Measurements from ENCODE around the gene SMCP. TPM values are rescaled to one million over a fixed set of nuclear protein-coding genes. Genes with fewer than 3 reads are reported as not detected.

The SMCP gene
- total RNA-seq, 1 experiment from 2014 or later = not detected

GRCh38 chr1:152932170-152932811, 54.2 kb downstream of the SMCP start:
- intact Hi-C loops (cut with micrococcal nuclease; ENCODE audit: unreplicated experiment) = no loop called here
- Histone ChIP-seq H3K27me3 (replicated peaks; ENCODE audit: control insufficient read depth, insufficient read depth, low read length) (no peaks in the 10 kb centered on the region), H3K9me3 (no peaks in the 10 kb centered on the region), H3K4me1 (no peaks in the 10 kb centered on the region), H3K36me3 (ENCODE audit: control insufficient read depth, insufficient read depth, low read length) (no peaks in the 10 kb centered on the region), H3K4me3 (ENCODE audit: low read depth, low read length) (no peak overlapping the region)
- H3K9me3 Mint-ChIP-seq (ENCODE audit: unreplicated experiment) = peaks cover 10% of the 10 kb centered on the region
- no peak for TF ChIP-seq CTCF (IDR thresholded peaks at IDR 0.05; ENCODE audit: insufficient read depth in 1 of 2, low read depth in 1 of 2, low read length in 1 of 2, severe bottlenecking in 1 of 2, unreplicated experiment in 1 of 2)
- H3K4me3 Mint-ChIP-seq (ENCODE audit: unreplicated experiment) = no peak overlapping the region
- ChIA-PET POLR2A (no interaction called here), CTCF (no interaction called here)
- BruUV-seq (replicated peaks) = no TSS peak
- no peaks in the 10 kb centered on the region for H3K36me3 Mint-ChIP-seq (ENCODE audit: insufficient read depth, unreplicated experiment)
- peaks cover 7% of the 10 kb centered on the region for H3K4me1 Mint-ChIP-seq (ENCODE audit: low read depth, unreplicated experiment)
- no peak overlapping the region for H3K27ac Mint-ChIP-seq (ENCODE audit: unreplicated experiment)
- H3K27me3 Mint-ChIP-seq (ENCODE audit: insufficient read depth, unreplicated experiment) = peaks cover 5% of the 10 kb centered on the region
- no peak for DNase-seq

- no peaks in the 10 kb centered on the region for H3K36me3 Mint-ChIP-seq (ENCODE audit: insufficient read depth, unreplicated experiment)
- Histone ChIP-seq H3K36me3 (ENCODE audit: control insufficient read depth, insufficient read depth, low read length) (no peaks in the 10 kb centered on the region), H3K4me1 (no peaks in the 10 kb centered on the region), H3K9me3 (no peaks in the 10 kb centered on the region), H3K4me3 (ENCODE audit: low read depth, low read length) (no peak overlapping the region), H3K27me3 (replicated peaks; ENCODE audit: control insufficient read depth, insufficient read depth, low read length) (no peaks in the 10 kb centered on the region)
- peaks cover 9% of the 10 kb centered on the region for H3K9me3 Mint-ChIP-seq (ENCODE audit: unreplicated experiment)
- peaks cover 7% of the 10 kb centered on the region for H3K4me1 Mint-ChIP-seq (ENCODE audit: low read depth, unreplicated experiment)
- no TSS peak for BruUV-seq (replicated peaks)
- DNase-seq = no peak
- H3K4me3 Mint-ChIP-seq (ENCODE audit: unreplicated experiment) = no peak overlapping the region
- TF ChIP-seq CTCF (IDR thresholded peaks at IDR 0.05; ENCODE audit: insufficient read depth in 1 of 2, low read depth in 1 of 2, low read length in 1 of 2, severe bottlenecking in 1 of 2, unreplicated experiment in 1 of 2) = no peak
- ChIA-PET CTCF (no interaction called here), POLR2A (no interaction called here)
- intact Hi-C loops (cut with micrococcal nuclease; ENCODE audit: unreplicated experiment) = no loop called here
- peaks cover 5% of the 10 kb centered on the region for H3K27me3 Mint-ChIP-seq (ENCODE audit: insufficient read depth, unreplicated experiment)
- no peak overlapping the region for H3K27ac Mint-ChIP-seq (ENCODE audit: unreplicated experiment)
These were observed 55.1 kb downstream of the SMCP start for GRCh38 chr1:152933196-152933595.

Other genes starting within 250 kb of the SMCP start
- gene LCE2D, start 214.9 kb upstream of the SMCP start, total RNA-seq (2022) = not detected in 2 replicates
- not detected in 2 replicates for gene LCE2C, start 203.0 kb upstream of the SMCP start, total RNA-seq (2022)
- not detected in 2 replicates for gene LCE2B, start 192.2 kb upstream of the SMCP start, total RNA-seq (2022)
- gene LCE2A, start 180.0 kb upstream of the SMCP start, total RNA-seq (2022) = not detected in 2 replicates
- not detected in 2 replicates for gene LCE4A, start 170.2 kb upstream of the SMCP start, total RNA-seq (2022)
- gene KPRP, start 120.3 kb upstream of the SMCP start, total RNA-seq (2022) = not detected in 2 replicates
- gene LCE1F, start 103.2 kb upstream of the SMCP start, total RNA-seq (2022) = not detected in 2 replicates
- not detected in 2 replicates for gene LCE1E, start 92.1 kb upstream of the SMCP start, total RNA-seq (2022)
- gene LCE1D, start 81.6 kb upstream of the SMCP start, total RNA-seq (2022) = not detected in 2 replicates
- not detected in 2 replicates for gene LCE1C, start 71.7 kb upstream of the SMCP start, total RNA-seq (2022)
- not detected in 2 replicates for gene LCE1B, start 66.4 kb upstream of the SMCP start, total RNA-seq (2022)
- gene LCE1A, start 50.8 kb upstream of the SMCP start, total RNA-seq (2022) = not detected in 2 replicates
- not detected in 2 replicates for gene LCE6A, start 35.5 kb upstream of the SMCP start, total RNA-seq (2022)
- gene LCE7A, start 18.3 kb upstream of the SMCP start, total RNA-seq (2022) = not detected in 2 replicates
- gene IVL, start 30.2 kb downstream of the SMCP start, total RNA-seq (2022) = not detected in 2 replicates
- not detected in 2 replicates for gene SPRR5, start 68.9 kb downstream of the SMCP start, total RNA-seq (2022)
- not detected in 2 replicates for gene SPRR4, start 92.3 kb downstream of the SMCP start, total RNA-seq (2022)
- not detected in 2 replicates for gene SPRR1A, start 105.8 kb downstream of the SMCP start, total RNA-seq (2022)
- gene SPRR3, start 123.4 kb downstream of the SMCP start, total RNA-seq (2022) = 0.70 and 1.0 TPM in 2 replicates
- not detected in 2 replicates for gene SPRR1B, start 152.9 kb downstream of the SMCP start, total RNA-seq (2022)
- not detected in 2 replicates for gene SPRR2D, start 162.8 kb downstream of the SMCP start, total RNA-seq (2022)
- not detected in 2 replicates for gene SPRR2A, start 179.2 kb downstream of the SMCP start, total RNA-seq (2022)
- not detected in 2 replicates for gene SPRR2B, start 193.3 kb downstream of the SMCP start, total RNA-seq (2022)
- gene SPRR2E, start 216.2 kb downstream of the SMCP start, total RNA-seq (2022) = not detected in 2 replicates
- not detected in 2 replicates for gene SPRR2F, start 235.2 kb downstream of the SMCP start, total RNA-seq (2022)

All from Caco-2 (cell line).